Lower leg skin (tissue), 3 donors: ENCODE data around the gene IQSEC3.

Experiments
- POLR2A ChIP-seq, 2 donors: fragments of 450-650 bp; IDR thresholded peaks; one replicate each; pipeline ENCODE4 v1.6.1; 2016 to 2017; ENCODE audit warnings: antibody characterized with exemption in 2 of 2, mild to moderate bottlenecking in 1 of 2, moderate library complexity in 1 of 2
- TF ChIP-seq, protein P1 (sequence below), 3 donors: fragments of 450-650 bp; IDR thresholded peaks; one replicate each; pipeline ENCODE4 v1.5.1; 2016; ENCODE audit warnings: antibody characterized with exemption in 3 of 3, mild to moderate bottlenecking in 3 of 3, moderate library complexity in 2 of 3

DNA sequence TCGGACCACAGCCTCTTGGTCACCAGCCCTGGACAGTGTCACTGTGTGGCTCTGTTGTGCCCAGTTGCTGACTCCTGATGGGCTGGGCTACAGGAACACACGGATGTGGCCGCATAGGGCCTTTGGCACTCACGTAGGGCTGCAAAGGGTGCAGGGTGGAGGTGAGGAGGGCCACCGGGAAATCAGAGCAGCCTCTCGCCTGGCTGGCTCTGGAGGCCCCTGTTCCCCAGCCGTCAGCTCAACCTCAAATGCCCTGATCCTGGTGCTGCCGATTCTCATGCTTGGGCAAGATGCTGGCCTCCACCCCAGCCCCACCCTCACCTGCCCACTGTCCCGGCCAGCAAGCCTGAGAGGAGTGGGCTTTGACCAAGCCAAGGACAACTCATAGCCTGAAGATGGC is 88.4 kb downstream of the IQSEC3 start:
- TF ChIP-seq, protein P1, sequence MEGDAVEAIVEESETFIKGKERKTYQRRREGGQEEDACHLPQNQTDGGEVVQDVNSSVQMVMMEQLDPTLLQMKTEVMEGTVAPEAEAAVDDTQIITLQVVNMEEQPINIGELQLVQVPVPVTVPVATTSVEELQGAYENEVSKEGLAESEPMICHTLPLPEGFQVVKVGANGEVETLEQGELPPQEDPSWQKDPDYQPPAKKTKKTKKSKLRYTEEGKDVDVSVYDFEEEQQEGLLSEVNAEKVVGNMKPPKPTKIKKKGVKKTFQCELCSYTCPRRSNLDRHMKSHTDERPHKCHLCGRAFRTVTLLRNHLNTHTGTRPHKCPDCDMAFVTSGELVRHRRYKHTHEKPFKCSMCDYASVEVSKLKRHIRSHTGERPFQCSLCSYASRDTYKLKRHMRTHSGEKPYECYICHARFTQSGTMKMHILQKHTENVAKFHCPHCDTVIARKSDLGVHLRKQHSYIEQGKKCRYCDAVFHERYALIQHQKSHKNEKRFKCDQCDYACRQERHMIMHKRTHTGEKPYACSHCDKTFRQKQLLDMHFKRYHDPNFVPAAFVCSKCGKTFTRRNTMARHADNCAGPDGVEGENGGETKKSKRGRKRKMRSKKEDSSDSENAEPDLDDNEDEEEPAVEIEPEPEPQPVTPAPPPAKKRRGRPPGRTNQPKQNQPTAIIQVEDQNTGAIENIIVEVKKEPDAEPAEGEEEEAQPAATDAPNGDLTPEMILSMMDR (IDR thresholded peaks at IDR 0.05) = no peak
- no peak for TF ChIP-seq POLR2A (IDR thresholded peaks at IDR 0.05)
